Ovary (tissue), 9 donors: Measurements from ENCODE around the gene LGALS12. TPM values are rescaled to one million over a fixed set of nuclear protein-coding genes. Genes with fewer than 3 reads are reported as not detected.

Experiments used
- DNase-seq, 5 donors: peaks; one replicate each; pipeline ENCODE4 v3.0.0-alpha.2; 2019 to 2020
- H3K27ac ChIP-seq, 2 donors: fragments of 200-600 bp; one replicate each; pipeline versions ENCODE4 v1.5.1 to v1.8.0; 2019 to 2022
- H3K27me3 ChIP-seq: fragments of 200-600 bp; one replicate; pipeline ENCODE4 v1.8.0; 2022
- H3K36me3 ChIP-seq: fragments of 200-600 bp; sonication (generic); one replicate; pipeline ENCODE4 v1.5.1; 2019
- H3K4me1 ChIP-seq: one replicate; pipeline ENCODE4 v1.8.1; 2013; ENCODE audit warnings: mild to moderate bottlenecking, moderate library complexity; ENCODE audit not compliant: insufficient read depth
- H3K4me3 ChIP-seq: fragments of 200-600 bp; sonication (generic); one replicate; pipeline ENCODE4 v1.5.1; 2017
- H3K9me3 ChIP-seq, 2 donors: fragments of 200-600 bp in 1 of 2; sonication (generic) in 1 of 2; one replicate each; pipeline versions ENCODE4 v1.5.1 to v1.8.1; 2013 to 2019; ENCODE audit warnings: mild to moderate bottlenecking in 1 of 2, moderate library complexity in 1 of 2
- CTCF ChIP-seq, 3 donors: fragments of 450-650 bp in 2 of 3; fragments of 200-600 bp in 1 of 3; IDR thresholded peaks; one replicate each; pipeline versions ENCODE4 v1.5.1 to v1.8.0; 2016 to 2022; ENCODE audit warnings: antibody characterized with exemption in 3 of 3, mild to moderate bottlenecking in 1 of 3
- EP300 ChIP-seq: sonication (generic); formaldehyde crosslinking; IDR thresholded peaks from one replicate; pipeline ENCODE4 v1.6.1; 2017; ENCODE audit warnings: antibody characterized with exemption
- POLR2A ChIP-seq: fragments of 450-650 bp; IDR thresholded peaks from one replicate; pipeline ENCODE4 v1.6.1; 2017; ENCODE audit warnings: antibody characterized with exemption, mild to moderate bottlenecking, moderate library complexity
- WGBS, 3 donors: extraction: QIAGEN DNeasy Blood & Tissue Kit in 1 of 3; methylation state at CpG; one replicate each; pipeline versions ENCODE4 v1.1.5 to v1.1.7; 2013 to 2017; 5-methylcytosine and 5-hydroxymethylcytosine counted together
- intact Hi-C, 4 donors: fragments of 100-400 bp; cut with DNase I; formaldehyde crosslinking; loops; one replicate each; pipeline versions ENCODE4 v1.11.0 to v1.15.1; 2022 to 2023
- polyA plus RNA-seq, 2 donors: library from polyadenylated mRNA; stranded (reverse); fragments of 200-250 nt in 1 of 2; fragments of 350-450 nt in 1 of 2; fragmentation: Illumina TruSeq in 1 of 2; extraction: RNeasy Lipid Tissue Mini Kit (QIAGEN cat#74804) in 1 of 2; gene quantifications; one replicate each; pipeline ENCODE4 v1.2.3, GENCODE V29; 2013 to 2014
- total RNA-seq, 7 donors: library from RNA; depleted of rRNA in 2 of 7; stranded (reverse); fragments of >200 nt in 2 of 7; fragmentation: NEBNext Ultra II Directional in 3 of 7; extraction: Animal tissue kit (Norgen Biotek cat#: 25700) in 3 of 7; gene quantifications; one replicate each; pipeline versions ENCODE4 v1.1.0 to v1.2.4, GENCODE V29; 2016 to 2023
- donor health status: DM: no; HTN: no; CAD: no; lungs with moderate emphysema.
- donor health status: DM: no; HTN: no; CAD: no.
- donor health status: Bipolar disorder and iron deficiency.
- donor health status: DM: yes; HTN: yes; CAD: no.
- donor health status: DM: no; HTN: no; CAD: no.
- donor health status: DM: yes; HTN: yes; CAD: no.

Gene LGALS12
- total and polyA plus RNA-seq, 9 donors = 0.19 to 28.7 (median 0.74) TPM; not detected in 1

GRCh38 chr11:63472372-63472771 is 33.5 kb upstream of the LGALS12 start:
- H3K9me3 ChIP-seq = no peaks in the 10 kb centered on the region
- no peaks in the 10 kb centered on the region for H3K27me3 ChIP-seq
- no peaks in the 10 kb centered on the region for H3K4me1 ChIP-seq
- no peak overlapping the region for H3K4me3 ChIP-seq
- 82 to 87% (median 82%) methylated on average over 3 of the region's 3 CpGs for WGBS, 3 donors
- H3K27ac ChIP-seq = no peak overlapping the region
- H3K36me3 ChIP-seq = no peaks in the 10 kb centered on the region
- intact Hi-C loops = loop anchor here in 2 of 4 donors (10.0 kb wide), 2 partner anchors 262 to 272 kb away; no protein-coding TSS in a partner anchor
- no peak for TF ChIP-seq POLR2A
- TF ChIP-seq CTCF (IDR thresholded peaks at IDR 0.05) = no peak
- no peak for TF ChIP-seq EP300
- DNase-seq = no peak

- no peak for TF ChIP-seq POLR2A
- no peak for TF ChIP-seq EP300
- TF ChIP-seq CTCF (IDR thresholded peaks at IDR 0.05) = no peak
- Histone ChIP-seq H3K27ac (no peak overlapping the region), H3K36me3 (no peaks in the 10 kb centered on the region), H3K9me3 (no peaks in the 10 kb centered on the region), H3K4me3 (no peak overlapping the region), H3K4me1 (no peaks in the 10 kb centered on the region), H3K27me3 (no peaks in the 10 kb centered on the region)
- intact Hi-C loops = loop anchor here in 3 of 4 donors (5.0 to 10.0 kb wide), 4 partner anchors 161 to 268 kb away; no protein-coding TSS in a partner anchor
- no peak for DNase-seq
Measured at GRCh38 chr11:63476618-63477017, 29.3 kb upstream of the LGALS12 start.

- H3K27me3 ChIP-seq = no peaks in the 10 kb centered on the region
- H3K4me1 ChIP-seq = no peaks in the 10 kb centered on the region
- H3K9me3 ChIP-seq = no peaks in the 10 kb centered on the region
- H3K27ac ChIP-seq = no peak overlapping the region
- DNase-seq = peak in 4 of 5 donors; percentile 33 to 68 (median 44)
- 14% methylated on average over 5 of the region's 5 CpGs for WGBS, 3 donors
- peak; percentile 81 to 91 (median 89) for TF ChIP-seq CTCF (IDR thresholded peaks at IDR 0.05)
- no peak for TF ChIP-seq POLR2A
- H3K36me3 ChIP-seq = no peaks in the 10 kb centered on the region
- intact Hi-C loops = loop anchor here (2.0 to 10.0 kb wide), 6 partner anchors 156 to 266 kb away; no protein-coding TSS in a partner anchor
- H3K4me3 ChIP-seq = no peak overlapping the region
Measured at GRCh38 chr11:63478896-63479295, 27.0 kb upstream of the LGALS12 start.

GRCh38 chr11:63480039-63480438 is 25.8 kb upstream of the LGALS12 start:
- H3K27me3 ChIP-seq = no peaks in the 10 kb centered on the region
- no peaks in the 10 kb centered on the region for H3K36me3 ChIP-seq
- TF ChIP-seq CTCF (IDR thresholded peaks at IDR 0.05) (no peak), POLR2A (no peak), EP300 (no peak)
- no peak for DNase-seq
- H3K27ac ChIP-seq = no peak overlapping the region
- WGBS, 3 donors = 78 to 84% (median 81%) methylated on average over 6 of the region's 6 CpGs
- no peak overlapping the region for H3K4me3 ChIP-seq
- no peaks in the 10 kb centered on the region for H3K9me3 ChIP-seq
- intact Hi-C loops = no loop called here
- H3K4me1 ChIP-seq = no peaks in the 10 kb centered on the region
